ENCODE results near the gene ZNF322.

DNA sequence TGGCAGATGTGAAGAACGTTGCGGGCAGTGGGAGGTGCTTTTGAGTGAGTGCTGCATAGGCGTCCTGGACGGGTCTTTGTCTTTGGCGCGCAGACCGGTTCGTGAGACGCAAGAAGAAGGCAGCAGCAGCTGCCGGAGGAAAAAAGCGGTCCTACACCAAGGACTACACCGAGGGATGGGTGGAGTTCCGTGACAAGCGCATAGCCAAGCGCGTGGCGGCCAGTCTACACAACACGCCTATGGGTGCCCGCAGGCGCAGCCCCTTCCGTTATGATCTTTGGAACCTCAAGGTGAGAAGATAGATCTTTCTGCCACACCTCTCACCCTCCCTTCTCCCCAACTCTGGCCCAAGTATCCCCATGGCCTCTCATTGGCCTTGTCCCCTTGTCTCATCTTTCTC, 61.7 kb downstream of the ZNF322 start:
- TF ChIP-seq CTCF (IDR thresholded peaks at IDR 0.05), result no peak
- TF ChIP-seq POLR2A (IDR thresholded peaks at IDR 0.05), result no peak
